ENCODE measurements around the gene ENTPD8. TPM values are rescaled to one million over a fixed set of nuclear protein-coding genes. Genes with fewer than 3 reads are reported as not detected.

Gene ENTPD8
- total RNA-seq, 1 donor = under 0.01 TPM

- no peak for TF ChIP-seq CTCF (IDR thresholded peaks at IDR 0.05; ENCODE audit: insufficient read depth, low read depth, low read length)
- no peak overlapping the region for H3K4me3 ChIP-seq (ENCODE audit: low read depth, low read length)
- DNase-seq (ENCODE audit: low read depth) = peak; percentile 25
These were observed 20.7 kb upstream of the ENTPD8 start for GRCh38 chr9:137461663-137462395.

GRCh38 chr9:137461316-137461662 is 20.1 kb upstream of the ENTPD8 start:
- DNase-seq (ENCODE audit: low read depth) = no peak
- TF ChIP-seq CTCF (IDR thresholded peaks at IDR 0.05; ENCODE audit: insufficient read depth, low read depth, low read length) = no peak
- no peak overlapping the region for H3K4me3 ChIP-seq (ENCODE audit: low read depth, low read length)

- DNase-seq (ENCODE audit: low read depth) = no peak
- TF ChIP-seq CTCF (IDR thresholded peaks at IDR 0.05; ENCODE audit: insufficient read depth, low read depth, low read length) = no peak
- H3K4me3 ChIP-seq (ENCODE audit: low read depth, low read length) = no peak overlapping the region
These were observed 19.5 kb upstream of the ENTPD8 start for GRCh38 chr9:137460363-137461315.

- no peak for DNase-seq (ENCODE audit: low read depth)
- peak overlapping the region; percentile 38 for H3K4me3 ChIP-seq (ENCODE audit: low read depth, low read length)
- no peak for TF ChIP-seq CTCF (IDR thresholded peaks at IDR 0.05; ENCODE audit: insufficient read depth, low read depth, low read length)
These were observed 18.6 kb upstream of the ENTPD8 start for GRCh38 chr9:137459601-137460362.

GRCh38 chr9:137459152-137459600 is 18.0 kb upstream of the ENTPD8 start, which contains the start of gene NSMF:
Gene NSMF (minus strand): TSS chr9:137459334. CDS start chr9:137459102, 232 bp downstream.
- no peak for TF ChIP-seq CTCF (IDR thresholded peaks at IDR 0.05; ENCODE audit: insufficient read depth, low read depth, low read length)

More at GRCh38 chr9:137459152-137459600, 18.0 kb upstream of the ENTPD8 start, which contains the start of gene NSMF:
- H3K4me3 ChIP-seq (ENCODE audit: low read depth, low read length) = peak within 1 kb of the TSS; percentile 71
- peak; percentile 94 for DNase-seq (ENCODE audit: low read depth)

Data from fibroblast of villous mesenchyme (primary cell).